HFF-Myc (cell line): ENCODE data around the gene FMNL2.

ENCODE experiments used
- DNase-seq: peaks from one replicate; pipeline ENCODE4 v3.0.0-alpha.2; 2011; ENCODE audit warnings: low read depth; ENCODE audit errors: extremely low read depth
- H3K4me3 ChIP-seq: replicated peaks from 2 replicates; pipeline ENCODE4 v1.5.1; 2011; ENCODE audit warnings: low read depth, mild to moderate bottlenecking, control low read depth, low read length
- TF ChIP-seq, protein P1 (sequence below): IDR thresholded peaks from 2 replicates; pipeline ENCODE4 v1.5.1; 2012; ENCODE audit warnings: mild to moderate bottlenecking, low read depth, low read length, control low read depth; ENCODE audit errors: missing control alignments

Gene FMNL2

DNA sequence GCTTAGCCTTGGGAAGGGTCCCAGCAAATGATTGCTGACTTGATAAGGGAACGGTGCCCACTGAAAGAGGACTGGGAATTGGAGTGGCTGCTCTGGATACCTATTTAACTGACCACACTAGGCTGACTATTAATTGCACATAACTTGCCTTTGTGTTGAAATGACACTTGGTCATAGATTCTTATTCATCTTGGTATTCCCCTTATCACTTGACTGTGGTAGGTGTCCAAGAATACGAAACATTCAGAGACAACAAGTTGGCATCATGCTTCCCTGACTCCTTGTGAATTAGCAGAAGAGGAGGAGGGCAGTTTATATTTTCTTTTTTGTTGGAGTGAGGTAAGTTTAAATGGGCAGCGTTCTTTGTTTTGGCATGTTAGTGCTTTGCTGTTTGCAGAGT, 13.4 kb downstream of the FMNL2 start:
- DNase-seq: no peak
- no peak overlapping the region for H3K4me3 ChIP-seq
- TF ChIP-seq, protein P1, sequence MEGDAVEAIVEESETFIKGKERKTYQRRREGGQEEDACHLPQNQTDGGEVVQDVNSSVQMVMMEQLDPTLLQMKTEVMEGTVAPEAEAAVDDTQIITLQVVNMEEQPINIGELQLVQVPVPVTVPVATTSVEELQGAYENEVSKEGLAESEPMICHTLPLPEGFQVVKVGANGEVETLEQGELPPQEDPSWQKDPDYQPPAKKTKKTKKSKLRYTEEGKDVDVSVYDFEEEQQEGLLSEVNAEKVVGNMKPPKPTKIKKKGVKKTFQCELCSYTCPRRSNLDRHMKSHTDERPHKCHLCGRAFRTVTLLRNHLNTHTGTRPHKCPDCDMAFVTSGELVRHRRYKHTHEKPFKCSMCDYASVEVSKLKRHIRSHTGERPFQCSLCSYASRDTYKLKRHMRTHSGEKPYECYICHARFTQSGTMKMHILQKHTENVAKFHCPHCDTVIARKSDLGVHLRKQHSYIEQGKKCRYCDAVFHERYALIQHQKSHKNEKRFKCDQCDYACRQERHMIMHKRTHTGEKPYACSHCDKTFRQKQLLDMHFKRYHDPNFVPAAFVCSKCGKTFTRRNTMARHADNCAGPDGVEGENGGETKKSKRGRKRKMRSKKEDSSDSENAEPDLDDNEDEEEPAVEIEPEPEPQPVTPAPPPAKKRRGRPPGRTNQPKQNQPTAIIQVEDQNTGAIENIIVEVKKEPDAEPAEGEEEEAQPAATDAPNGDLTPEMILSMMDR: no peak

DNA sequence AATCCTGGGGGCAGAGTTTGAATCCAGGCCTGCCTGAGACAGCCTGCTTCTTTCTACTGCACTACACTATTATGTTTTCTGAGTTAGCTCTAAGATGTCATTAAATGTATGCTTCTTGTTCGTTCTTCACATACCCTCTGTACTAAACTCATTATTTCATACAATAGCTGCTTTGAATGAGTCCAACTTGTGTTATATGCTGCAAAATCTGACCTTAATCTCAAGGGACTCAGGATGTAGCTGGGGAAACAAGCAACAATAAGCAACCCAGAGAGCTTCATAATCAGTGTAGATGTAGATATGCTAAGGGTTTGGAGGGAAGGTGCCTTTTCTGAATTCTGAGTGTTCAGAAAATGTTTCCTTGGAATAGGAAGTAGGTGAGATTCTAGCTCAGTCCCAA, 14.4 kb downstream of the FMNL2 start:
- TF ChIP-seq, protein P1: no peak
- H3K4me3 ChIP-seq: no peak overlapping the region
- DNase-seq: no peak

DNA sequence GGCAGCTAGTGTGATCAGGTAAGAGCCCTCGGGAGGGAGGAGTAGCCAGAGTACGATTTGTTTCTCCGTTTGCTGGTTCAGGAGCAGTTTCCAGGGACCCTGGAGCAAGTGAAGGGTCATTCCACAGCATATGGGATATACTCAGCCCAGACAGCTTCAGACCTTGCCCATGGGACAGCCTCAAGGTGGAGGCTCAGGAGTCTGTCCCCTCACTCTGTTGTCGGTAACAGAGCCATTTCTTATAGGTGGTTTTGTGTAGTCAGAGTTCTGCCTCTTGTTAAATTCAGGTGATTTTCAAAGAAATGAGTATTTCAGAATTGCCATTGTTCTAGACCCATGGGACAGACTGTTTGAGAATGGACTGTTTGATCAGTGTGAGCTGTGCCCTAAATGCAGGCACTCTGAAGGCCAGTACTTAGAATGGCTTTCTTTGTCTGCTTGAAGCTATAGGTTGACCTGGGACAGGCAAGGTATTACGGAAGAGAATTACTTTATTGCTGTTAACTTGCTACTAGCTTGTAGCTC, 15.2 kb downstream of the FMNL2 start:
- no peak for DNase-seq
- no peak overlapping the region for H3K4me3 ChIP-seq
- TF ChIP-seq, protein P1: no peak

DNA sequence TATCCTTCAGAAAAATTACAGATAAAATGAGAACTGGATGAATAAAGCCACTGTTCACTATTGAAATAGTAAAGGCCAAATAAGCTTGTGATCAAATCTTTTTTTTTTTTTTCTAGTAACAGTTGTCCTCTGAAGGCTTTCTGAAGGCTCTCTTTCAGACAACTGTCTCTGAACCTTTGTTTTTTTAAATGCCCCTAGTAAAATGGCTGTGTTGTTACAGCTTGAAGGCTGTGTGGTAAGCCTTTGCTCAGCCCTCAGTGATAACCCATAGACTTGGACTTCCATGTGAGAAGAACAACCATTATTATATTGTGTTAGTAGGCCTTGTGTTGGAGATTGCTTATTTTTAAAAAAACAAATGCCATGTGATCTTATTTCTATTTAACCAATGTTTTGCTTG, 17.6 kb downstream of the FMNL2 start:
- no peak for DNase-seq
- TF ChIP-seq, protein P1: no peak
- H3K4me3 ChIP-seq: no peak overlapping the region

DNA sequence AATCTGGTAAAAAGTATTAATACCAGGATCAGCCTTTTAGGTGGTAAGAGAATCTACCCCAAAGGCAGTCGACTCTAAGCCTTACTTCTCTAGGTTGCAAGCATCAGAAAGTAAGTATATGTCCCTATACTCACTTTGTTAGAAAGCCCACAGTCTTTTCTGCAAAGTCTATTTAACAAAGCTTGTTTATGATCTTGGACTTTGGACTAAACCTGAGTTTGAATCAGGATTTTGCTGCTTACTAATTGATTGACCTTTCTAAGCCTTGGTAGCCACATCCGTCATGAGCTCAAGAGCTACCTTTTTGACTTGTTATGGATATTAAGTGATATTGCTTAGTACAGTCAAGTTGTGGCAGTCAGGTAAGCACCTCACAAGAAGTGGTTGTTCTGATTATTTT, 18.4 kb downstream of the FMNL2 start:
- TF ChIP-seq, protein P1: no peak
- no peak for DNase-seq
- H3K4me3 ChIP-seq: no peak overlapping the region

DNA sequence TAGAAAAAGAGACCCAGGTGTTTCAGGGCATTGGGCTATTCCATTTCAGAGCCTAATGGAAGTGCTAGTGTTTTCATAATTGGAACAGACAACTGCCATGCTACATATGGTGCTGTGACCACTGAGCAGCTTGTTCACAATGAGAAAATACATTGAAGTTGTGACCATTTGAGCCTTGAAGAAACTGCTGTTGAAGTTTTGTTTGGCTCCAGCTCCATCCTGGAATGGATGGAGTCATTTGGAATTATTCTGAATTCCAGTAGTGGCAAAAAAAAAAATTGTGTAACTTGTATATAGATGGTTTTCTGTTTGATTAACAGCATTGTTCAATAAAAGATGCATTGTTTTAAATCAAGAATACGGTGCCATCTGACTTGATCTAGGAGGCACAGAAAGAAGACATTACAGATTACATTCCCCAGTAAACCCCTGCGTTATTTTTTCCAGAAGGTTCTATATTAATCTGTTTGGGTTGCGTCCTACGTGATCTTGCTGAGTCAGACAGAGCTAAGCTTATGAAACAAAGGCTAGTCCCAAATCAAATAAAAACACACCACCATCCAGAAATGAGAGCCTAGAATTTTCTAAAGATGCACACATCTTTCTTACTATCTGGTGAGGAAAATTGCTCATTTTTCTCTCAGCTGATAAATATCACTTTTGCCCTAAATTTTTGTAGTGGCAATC, 19.2 kb downstream of the FMNL2 start:
- TF ChIP-seq, protein P1: no peak
- DNase-seq: no peak
- H3K4me3 ChIP-seq: no peak overlapping the region

DNA sequence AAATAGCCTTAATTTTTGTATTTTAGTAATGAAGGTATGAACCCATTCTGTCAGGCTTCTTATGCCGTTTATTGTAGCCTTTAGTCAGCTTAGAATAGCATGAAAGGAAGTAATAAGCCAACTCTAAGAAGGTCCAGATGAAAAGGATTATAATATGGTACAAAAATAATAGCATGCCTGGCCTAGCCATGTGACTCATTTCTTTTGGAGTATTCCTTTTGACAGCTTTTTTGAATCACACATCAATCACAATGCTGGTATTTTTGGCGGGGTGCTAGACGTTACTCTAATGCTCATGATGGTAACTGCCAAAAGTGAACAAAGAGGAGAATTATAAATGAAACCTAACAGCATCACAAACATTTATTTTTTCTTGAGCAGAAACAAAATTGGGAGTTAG, 19.9 kb downstream of the FMNL2 start:
- no peak overlapping the region for H3K4me3 ChIP-seq
- TF ChIP-seq, protein P1: no peak
- no peak for DNase-seq
